GM18907 (cell line): ENCODE data around the gene BSPH1.
"Not testable (repeated sequence)": the region's sequence is repeated elsewhere in the genome, so short reads cannot be mapped to it uniquely, and the experiment has no call there.

Experiments used
- ATAC-seq: cut with Tn5 transposase; IDR thresholded peaks from one replicate; pipeline ENCODE4 v1.9.1; 2021; ENCODE audit warnings: mild to moderate bottlenecking, moderate library complexity; ENCODE audit not compliant: unreplicated experiment

Gene BSPH1

DNA sequence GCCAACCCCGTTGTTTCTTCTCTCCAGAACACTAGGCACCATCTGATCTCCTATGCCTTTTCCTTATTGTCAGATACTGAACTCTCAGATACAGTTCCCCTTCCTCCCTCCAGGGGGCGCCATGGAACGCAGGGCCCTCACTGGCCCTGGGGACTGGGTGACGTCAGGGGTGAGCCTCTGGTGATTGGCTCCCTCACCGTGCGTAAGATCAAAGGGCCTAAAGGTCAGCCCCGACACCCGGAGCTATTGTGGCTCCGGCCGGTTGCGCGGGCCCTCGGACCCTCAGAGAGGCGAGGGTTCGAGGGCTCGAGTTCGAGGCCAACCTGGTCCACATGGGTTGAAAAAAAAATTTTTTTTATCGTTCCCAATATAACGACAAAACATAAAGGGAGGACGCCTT lies 63.4 kb downstream of the BSPH1 start:
- not testable (repeated sequence) for ATAC-seq

DNA sequence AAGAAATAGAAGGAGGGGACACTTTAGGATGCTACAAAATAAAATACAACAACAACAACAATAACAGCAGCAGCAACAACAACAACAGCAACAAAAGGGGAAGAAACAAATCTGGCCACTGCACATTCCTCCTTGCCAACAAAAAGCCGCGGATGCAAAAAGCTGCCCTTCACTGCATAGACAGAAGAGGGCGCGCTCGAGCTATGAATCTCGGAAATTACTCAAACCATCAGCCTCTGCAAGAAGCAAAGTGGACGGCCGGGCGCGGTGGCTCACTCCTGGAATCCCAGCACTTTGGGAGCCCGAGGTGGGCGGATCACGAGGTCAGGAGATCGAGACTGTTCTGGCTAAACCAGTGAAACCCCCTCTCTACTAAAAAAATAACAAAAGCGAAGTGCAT lies 71.9 kb downstream of the BSPH1 start:
- ATAC-seq: not testable (repeated sequence)
